Naive thymus-derived CD4-positive, alpha-beta T cell (primary cell): ENCODE measurements around the gene NAA30. TPM values are rescaled to one million over a fixed set of nuclear protein-coding genes. Genes with fewer than 3 reads are reported as not detected.
"Not testable (repeated sequence)": the region's sequence is repeated elsewhere in the genome, so short reads cannot be mapped to it uniquely, and the experiment has no call there.

Experiments used
- ATAC-seq: fragments of 150-1000 bp; cut with Tn5 transposase; 2 replicates; pipeline ENCODE4 v1.10.0; 2021; ENCODE audit warnings: mild to moderate bottlenecking, moderate library complexity
- CTCF ChIA-PET: fragments of 350-600 bp; sonication (Branson Sonifier 250); formaldehyde crosslinking; loops from one replicate; lab custom pipeline; 2021; ENCODE audit warnings: antibody characterized with exemption; lab: Charles Lee
- POLR2A ChIA-PET: fragments of 350-600 bp; sonication (Branson Sonifier 250); formaldehyde crosslinking; loops from one replicate; lab custom pipeline; 2021; ENCODE audit warnings: antibody characterized with exemption, inconsistent platforms; lab: Charles Lee
- DNase-seq, 9 donors: peaks; one replicate each; pipeline versions ENCODE4 v3.0.0 to v3.0.0-alpha.2; 2020 to 2022; ENCODE audit warnings: mixed read lengths in 1 of 9
- H3K27ac ChIP-seq: one replicate; pipeline ENCODE4 v1.7.0; 2013; ENCODE audit warnings: mild to moderate bottlenecking, low read depth, low read length, moderate library complexity
- H3K27me3 ChIP-seq, 2 donors: one replicate each; pipeline ENCODE4 v1.7.0; 2013; ENCODE audit warnings: low read length in 2 of 2, mild to moderate bottlenecking in 2 of 2, moderate library complexity in 2 of 2; ENCODE audit not compliant: control insufficient read depth in 2 of 2, insufficient read depth in 2 of 2
- H3K36me3 ChIP-seq, 3 experiments: 1 replicate in 2 of 3; 2 replicates in 1 of 3; pipeline ENCODE4 v1.7.0; 2013; ENCODE audit warnings: low read length in 3 of 3, mild to moderate bottlenecking in 3 of 3, moderate library complexity in 1 of 3; ENCODE audit not compliant: insufficient read depth in 3 of 3, control insufficient read depth in 2 of 3
- H3K4me1 ChIP-seq, 2 donors: one replicate each; pipeline ENCODE4 v1.7.0; 2013; ENCODE audit warnings: low read length in 2 of 2, mild to moderate bottlenecking in 2 of 2, moderate library complexity in 1 of 2; ENCODE audit not compliant: control insufficient read depth in 2 of 2, insufficient read depth in 2 of 2
- H3K4me3 ChIP-seq: 2 replicates; pipeline ENCODE4 v1.7.0; 2013; ENCODE audit warnings: mild to moderate bottlenecking, low read length
- H3K9me3 ChIP-seq, 3 experiments: 1 replicate in 2 of 3; 2 replicates in 1 of 3; pipeline ENCODE4 v1.7.0; 2013; ENCODE audit warnings: low read length in 3 of 3; ENCODE audit not compliant: control insufficient read depth in 2 of 3
- H3K27ac Mint-ChIP-seq, 9 donors: one replicate each; pipeline ENCODE4 v1.8.0; 2020 to 2022; ENCODE audit warnings: mixed read lengths in 9 of 9, mild to moderate bottlenecking in 8 of 9, moderate library complexity in 5 of 9, inconsistent platforms in 2 of 9
- H3K27me3 Mint-ChIP-seq, 5 donors: one replicate each; pipeline ENCODE4 v1.8.0; 2021 to 2022; ENCODE audit warnings: mixed read lengths in 5 of 5, mild to moderate bottlenecking in 1 of 5
- H3K36me3 Mint-ChIP-seq, 5 donors: one replicate each; pipeline ENCODE4 v1.8.0; 2020 to 2022; ENCODE audit warnings: mixed read lengths in 5 of 5, mild to moderate bottlenecking in 3 of 5, inconsistent platforms in 1 of 5
- H3K4me1 Mint-ChIP-seq, 7 donors: one replicate each; pipeline ENCODE4 v1.8.0; 2020 to 2022; ENCODE audit warnings: mixed read lengths in 7 of 7, mild to moderate bottlenecking in 3 of 7, inconsistent platforms in 1 of 7
- H3K4me3 Mint-ChIP-seq, 10 donors: one replicate each; pipeline ENCODE4 v1.8.0; 2020 to 2022; ENCODE audit warnings: mild to moderate bottlenecking in 10 of 10, mixed read lengths in 10 of 10, moderate library complexity in 6 of 10, inconsistent platforms in 2 of 10
- H3K9me3 Mint-ChIP-seq, 11 donors: one replicate each; pipeline ENCODE4 v1.8.0; 2020 to 2022; ENCODE audit warnings: mixed read lengths in 11 of 11, mild to moderate bottlenecking in 4 of 11, inconsistent platforms in 1 of 11, moderate library complexity in 1 of 11
- intact Hi-C, 2 donors: fragments of 100-400 bp; cut with micrococcal nuclease; formaldehyde crosslinking; loops; one replicate each; pipeline ENCODE4 v1.15.1; 2023
- polyA plus RNA-seq, 2 donors: library from polyadenylated mRNA; unstranded; fragments of 300-500 nt; fragmentation: Illumina TruSeq; gene quantifications; one replicate each; pipeline ENCODE4 v1.2.3, GENCODE V29; 2021
- total RNA-seq, 6 experiments: library from RNA in 5 of 6; stranded (reverse) in 5 of 6; gene quantifications; 1 replicate in 5 of 6; 2 replicates in 1 of 6; pipeline ENCODE4 v1.2.3 and lab custom pipeline; 2021 to 2026

NAA30 gene
- total and polyA plus RNA-seq, 7 experiments from 2014 or later = 7.3 to 19.6 (median 15.9) TPM

GRCh38 chr14:57355081-57355800, 35.1 kb upstream of the NAA30 start:
- no peaks in the 10 kb centered on the region for H3K36me3 ChIP-seq
- ChIA-PET POLR2A (no interaction called here), CTCF (no interaction called here)
- H3K4me3 ChIP-seq = no peak overlapping the region
- ATAC-seq = no peak
- no peaks in the 10 kb centered on the region for H3K4me1 ChIP-seq
- no peak overlapping the region for H3K27ac Mint-ChIP-seq
- no peak overlapping the region for H3K4me3 Mint-ChIP-seq
- H3K27ac ChIP-seq = no peak overlapping the region
- H3K9me3 ChIP-seq = no peaks in the 10 kb centered on the region
- H3K36me3 Mint-ChIP-seq = no peaks in the 10 kb centered on the region
- intact Hi-C loops = no loop called here
- DNase-seq = no peak
- peaks cover 0 to 2% (median 0%) of the 10 kb centered on the region in 11 donors for H3K9me3 Mint-ChIP-seq
- H3K4me1 Mint-ChIP-seq = peaks cover 0 to 2% (median 0%) of the 10 kb centered on the region in 7 donors
- H3K27me3 Mint-ChIP-seq = peaks cover 11 to 25% (median 19%) of the 10 kb centered on the region in 5 donors
- H3K27me3 ChIP-seq = no peaks in the 10 kb centered on the region

DNA sequence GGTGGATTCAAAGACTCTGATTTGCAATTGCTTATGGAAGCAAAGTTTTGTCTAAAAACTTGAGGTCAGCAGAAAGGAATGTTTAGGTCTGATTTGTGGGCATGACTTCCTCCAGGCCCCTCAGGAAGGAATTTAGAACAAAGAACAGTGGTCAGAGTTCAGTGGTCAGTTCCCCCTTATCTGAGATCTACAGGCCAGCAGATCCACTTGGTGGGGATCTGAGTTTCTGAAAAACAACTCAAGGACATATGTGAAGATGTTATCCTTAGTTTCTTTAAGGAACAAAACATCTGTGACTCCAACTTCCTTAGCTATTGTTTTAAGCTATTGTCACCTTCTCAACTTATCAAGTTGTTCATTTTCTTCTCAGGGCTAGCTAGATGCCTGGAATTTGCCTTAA, 28.0 kb upstream of the NAA30 start:
- intact Hi-C loops = no loop called here
- ChIA-PET CTCF (no interaction called here), POLR2A (interaction anchor here (0.7 kb wide), 1 partner anchor 44 kb away, joined by 3 read pairs; no protein-coding TSS in a partner anchor)
- H3K27me3 Mint-ChIP-seq = peaks cover 15 to 30% (median 22%) of the 10 kb centered on the region in 5 donors
- no peaks in the 10 kb centered on the region for H3K36me3 Mint-ChIP-seq
- H3K9me3 ChIP-seq = no peaks in the 10 kb centered on the region
- H3K27me3 ChIP-seq = no peaks in the 10 kb centered on the region
- H3K27ac ChIP-seq = no peak overlapping the region
- no peaks in the 10 kb centered on the region for H3K4me1 ChIP-seq
- no peak overlapping the region for H3K27ac Mint-ChIP-seq
- H3K9me3 Mint-ChIP-seq = no peaks in the 10 kb centered on the region
- DNase-seq = no peak
- no peaks in the 10 kb centered on the region for H3K36me3 ChIP-seq
- ATAC-seq = no peak
- no peak overlapping the region for H3K4me3 Mint-ChIP-seq
- H3K4me3 ChIP-seq = no peak overlapping the region
- H3K4me1 Mint-ChIP-seq = no peaks in the 10 kb centered on the region

DNA sequence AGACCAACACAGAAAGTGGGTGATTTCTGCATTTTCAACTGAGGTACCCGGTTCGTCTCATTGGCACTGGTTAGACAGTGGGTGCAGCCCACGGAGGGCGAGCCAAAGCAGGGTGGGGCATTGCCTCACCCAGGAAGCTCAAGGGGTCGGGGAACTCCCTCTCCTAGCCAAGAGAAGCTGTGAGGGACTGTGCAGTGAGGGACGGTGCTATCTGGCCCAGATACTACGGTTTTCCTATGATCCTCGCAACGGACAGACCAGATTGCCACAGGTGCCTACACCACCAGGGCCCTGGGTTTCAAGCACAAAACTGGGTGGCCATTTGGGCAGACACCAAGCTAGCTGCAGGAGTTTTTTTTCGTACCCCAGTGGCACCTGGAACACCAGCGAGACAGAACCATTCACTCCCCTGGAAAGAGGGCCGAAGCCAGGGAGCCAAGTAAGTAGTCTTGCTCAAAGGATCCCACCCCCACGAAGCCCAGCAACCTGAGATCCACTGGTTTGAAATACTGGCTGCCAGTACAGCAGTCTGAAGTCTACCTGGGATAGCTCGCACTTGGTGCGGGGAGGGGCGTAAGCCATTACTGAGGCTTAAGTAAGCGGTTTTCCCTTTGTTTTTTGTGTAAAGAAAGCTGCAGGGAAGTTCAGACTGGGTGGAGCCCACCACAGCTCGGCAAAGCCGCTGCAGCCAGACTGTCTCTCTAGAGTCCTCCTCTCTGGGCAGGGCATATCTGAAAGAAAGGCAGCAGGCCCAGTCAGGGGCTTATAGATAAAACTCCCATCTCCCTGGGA, 25.5 kb upstream of the NAA30 start:
- Histone ChIP-seq H3K9me3 (no peaks in the 10 kb centered on the region), H3K4me3 (no peak overlapping the region), H3K4me1 (no peaks in the 10 kb centered on the region), H3K36me3 (no peaks in the 10 kb centered on the region), H3K27me3 (no peaks in the 10 kb centered on the region), H3K27ac (no peak overlapping the region)
- ChIA-PET POLR2A (no interaction called here), CTCF (no interaction called here)
- intact Hi-C loops = no loop called here
- DNase-seq (no peak), ATAC-seq (no peak)
- no peak overlapping the region for H3K4me3 Mint-ChIP-seq
- no peaks in the 10 kb centered on the region for H3K4me1 Mint-ChIP-seq
- H3K9me3 Mint-ChIP-seq = peaks cover 0 to 9% (median 0%) of the 10 kb centered on the region in 11 donors
- no peaks in the 10 kb centered on the region for H3K36me3 Mint-ChIP-seq
- H3K27me3 Mint-ChIP-seq = peaks cover 14 to 28% (median 23%) of the 10 kb centered on the region in 5 donors
- no peak overlapping the region for H3K27ac Mint-ChIP-seq

DNA sequence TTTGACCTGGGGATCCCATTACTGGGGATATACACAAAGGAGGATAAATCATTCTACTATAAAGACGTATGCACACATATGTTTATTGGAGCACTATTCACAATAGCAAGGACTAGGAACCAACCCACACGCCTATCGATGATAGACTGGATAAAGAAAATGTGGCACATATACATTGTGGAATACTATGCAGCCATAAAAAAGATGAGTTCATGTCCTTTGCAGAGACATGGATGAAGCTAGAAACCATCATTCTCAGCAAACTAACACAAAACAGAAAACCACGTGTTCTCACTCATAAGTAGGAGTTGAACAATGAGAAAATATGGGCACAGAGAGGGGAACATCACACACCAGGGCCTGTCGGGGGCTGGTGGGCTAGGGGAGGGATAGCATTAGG, 20.2 kb upstream of the NAA30 start:
- H3K27ac Mint-ChIP-seq, H3K4me1 Mint-ChIP-seq, DNase-seq, H3K9me3 ChIP-seq, H3K4me3 Mint-ChIP-seq, H3K27ac ChIP-seq, H3K36me3 Mint-ChIP-seq, H3K36me3 ChIP-seq, intact Hi-C loops, H3K4me1 ChIP-seq, CTCF ChIA-PET, ATAC-seq, H3K4me3 ChIP-seq, POLR2A ChIA-PET, H3K27me3 ChIP-seq: not testable (repeated sequence)
- Mint-ChIP-seq H3K9me3 (peaks cover 0 to 11% (median 2%) of the 10 kb centered on the region in 11 donors), H3K27me3 (peaks cover 13 to 24% (median 16%) of the 10 kb centered on the region in 5 donors)

GRCh38 chr14:57371013-57371412, 19.4 kb upstream of the NAA30 start:
- CTCF ChIA-PET = no interaction called here
- Mint-ChIP-seq H3K9me3 (peaks cover 0 to 11% (median 2%) of the 10 kb centered on the region in 11 donors), H3K4me3 (no peak overlapping the region), H3K4me1 (no peaks in the 10 kb centered on the region), H3K27ac (no peak overlapping the region), H3K36me3 (no peaks in the 10 kb centered on the region), H3K27me3 (peaks cover 13 to 29% (median 14%) of the 10 kb centered on the region in 5 donors)
- POLR2A ChIA-PET = no interaction called here
- Histone ChIP-seq H3K27me3 (no peaks in the 10 kb centered on the region), H3K4me1 (no peaks in the 10 kb centered on the region), H3K27ac (no peak overlapping the region), H3K36me3 (no peaks in the 10 kb centered on the region), H3K9me3 (no peaks in the 10 kb centered on the region), H3K4me3 (no peak overlapping the region)
- intact Hi-C loops = no loop called here
- DNase-seq = no peak
- no peak for ATAC-seq

GRCh38 chr14:57375156-57375555, 15.2 kb upstream of the NAA30 start:
- H3K9me3 ChIP-seq = no peaks in the 10 kb centered on the region
- H3K4me1 Mint-ChIP-seq = no peaks in the 10 kb centered on the region
- DNase-seq (no peak), ATAC-seq (no peak)
- no peaks in the 10 kb centered on the region for H3K36me3 Mint-ChIP-seq
- peaks cover 0 to 3% (median 0%) of the 10 kb centered on the region in 11 donors for H3K9me3 Mint-ChIP-seq
- ChIA-PET POLR2A (no interaction called here), CTCF (no interaction called here)
- H3K4me3 ChIP-seq = no peak overlapping the region
- no peak overlapping the region for H3K4me3 Mint-ChIP-seq
- H3K27ac ChIP-seq = no peak overlapping the region
- no peaks in the 10 kb centered on the region for H3K4me1 ChIP-seq
- H3K27ac Mint-ChIP-seq = no peak overlapping the region
- H3K36me3 ChIP-seq = no peaks in the 10 kb centered on the region
- H3K27me3 ChIP-seq = no peaks in the 10 kb centered on the region
- intact Hi-C loops = no loop called here
- H3K27me3 Mint-ChIP-seq = peaks cover 0 to 18% (median 0%) of the 10 kb centered on the region in 5 donors
